ENCODE results near the gene XIST.

The XIST gene

GRCh38 chrX:73785493-73785892 lies 67.0 kb downstream of the XIST start:
- Mint-ChIP-seq H3K9me3 (peaks cover 12% of the 10 kb centered on the region), H3K27ac (no peak overlapping the region), H3K36me3 (no peaks in the 10 kb centered on the region), H3K27me3 (no peaks in the 10 kb centered on the region), H3K4me1 (no peaks in the 10 kb centered on the region), H3K4me3 (no peak overlapping the region)
- ATAC-seq = no peak

All from stimulated activated memory B cell treated with anti-CD40 and anti-IgM and Interleukin-4, amounts not matched to agents 10 μg/mL and 1 μg/mL and 100 μg/mL, for 72 hours (primary cell).